ENCODE measurements around the gene EI24. TPM values are rescaled to one million over a fixed set of nuclear protein-coding genes. Genes with fewer than 3 reads are reported as not detected.

The EI24 gene
- polyA plus RNA-seq, 2 of the 4 experiments (the other 2 are of a cell fraction): 112 to 132 TPM

- Histone ChIP-seq H3K27ac (no peak overlapping the region), H3K4me1 (no peaks in the 10 kb centered on the region), H3K4me3 (no peak overlapping the region), H3K9me3 (no peaks in the 10 kb centered on the region; the same call in 2 of the 3 replicates), H3K4me2 (no peak overlapping the region)
- TF ChIP-seq FOSL2 (IDR thresholded peaks at IDR 0.05) (no peak), FOSL2 (CRISPR knock-in tag; IDR thresholded peaks at IDR 0.05) (no peak), PHF8 (IDR thresholded peaks at IDR 0.05; ENCODE audit: borderline replicate concordance, low read depth) (no peak), NFE2L2 (conservative IDR thresholded peaks at IDR 0.05; ENCODE audit: low read length) (no peak), HOXB5 (CRISPR knock-in tag; IDR thresholded peaks at IDR 0.05) (no peak), CEBPB (IDR thresholded peaks at IDR 0.05) (no peak), RAD21 (conservative IDR thresholded peaks at IDR 0.05 in 1 of 2, IDR thresholded peaks at IDR 0.05 in 1 of 2) (no peak), MYC (IDR thresholded peaks at IDR 0.05; ENCODE audit: borderline replicate concordance, low read length) (no peak), POLR2A (IDR thresholded peaks at IDR 0.05; ENCODE audit: low read length) (no peak), CHD2 (IDR thresholded peaks at IDR 0.05; ENCODE audit: low read length, partially characterized antibody) (no peak), RARB (CRISPR knock-in tag; IDR thresholded peaks at IDR 0.05) (no peak)
- TF ChIP-seq, protein P1, sequence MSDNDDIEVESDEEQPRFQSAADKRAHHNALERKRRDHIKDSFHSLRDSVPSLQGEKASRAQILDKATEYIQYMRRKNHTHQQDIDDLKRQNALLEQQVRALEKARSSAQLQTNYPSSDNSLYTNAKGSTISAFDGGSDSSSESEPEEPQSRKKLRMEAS (IDR thresholded peaks at IDR 0.05): no peak
- ATAC-seq (no peak), DNase-seq (ENCODE audit: low read depth in 1 of 2, low spot score in 1 of 2) (no peak), FAIRE-seq (no peak)
- WGBS (ENCODE audit: missing lambda C conversion rate): 30% methylated on average over 3 of the region's 3 CpGs
- CTCF ChIA-PET: no interaction called here
- POLR2A ChIA-PET: no interaction called here
Measured at GRCh38 chr11:125559888-125560287, 9.4 kb upstream of the EI24 start.

DNA sequence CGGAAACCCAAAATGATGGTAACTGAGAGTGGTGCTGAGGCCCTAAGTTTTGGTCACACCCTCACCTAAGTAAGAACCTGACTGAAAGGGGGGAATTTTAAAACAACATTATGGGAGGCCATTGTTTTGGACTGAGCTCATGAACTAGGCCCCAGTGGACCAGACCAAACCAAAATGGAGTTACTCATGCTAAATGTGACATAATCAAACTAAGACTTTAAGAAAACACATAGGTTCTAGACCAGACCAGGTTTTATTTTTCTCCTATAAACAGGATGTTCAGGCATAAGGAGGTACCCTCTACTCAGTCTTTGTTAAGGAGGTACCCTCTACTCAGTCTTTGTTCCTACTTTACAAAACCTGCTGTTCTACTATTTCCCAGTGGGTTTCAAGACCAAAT is 7.4 kb upstream of the EI24 start:
- Histone ChIP-seq H3K4me2 (no peak overlapping the region), H3K4me1 (no peaks in the 10 kb centered on the region), H3K9me3 (no peaks in the 10 kb centered on the region), H3K4me3 (no peak overlapping the region), H3K27ac (no peak overlapping the region)
- POLR2A ChIA-PET: no interaction called here
- WGBS (ENCODE audit: missing lambda C conversion rate): 86% methylated on average over 1 of the region's 1 CpG
- CTCF ChIA-PET: no interaction called here
- TF ChIP-seq NPAS2 (CRISPR knock-in tag; IDR thresholded peaks at IDR 0.05; ENCODE audit: borderline replicate concordance) (no peak), ZC3H11A (IDR thresholded peaks at IDR 0.05) (no peak), HOXA7 (CRISPR knock-in tag; IDR thresholded peaks at IDR 0.05) (no peak), BHLHE40 (IDR thresholded peaks at IDR 0.05; ENCODE audit: low read depth, low read length) (no peak), ESRRA (IDR thresholded peaks at IDR 0.05; ENCODE audit: borderline replicate concordance, low read length) (no peak), EHMT2 (IDR thresholded peaks at IDR 0.05; ENCODE audit: low read depth) (no peak), KDM1A (IDR thresholded peaks at IDR 0.05; ENCODE audit: low read depth) (no peak), CHD4 (IDR thresholded peaks at IDR 0.05; ENCODE audit: borderline replicate concordance) (no peak), KDM5A (IDR thresholded peaks at IDR 0.05) (no peak), CBX8 (IDR thresholded peaks at IDR 0.05) (no peak), PHF8 (IDR thresholded peaks at IDR 0.05; ENCODE audit: borderline replicate concordance, low read depth) (no peak), POLR2AphosphoS2 (conservative IDR thresholded peaks at IDR 0.05; ENCODE audit: low read length) (no peak), EP300 (IDR thresholded peaks at IDR 0.05) (no peak), CEBPB (IDR thresholded peaks at IDR 0.05) (no peak), EHF (CRISPR knock-in tag; IDR thresholded peaks at IDR 0.05) (no peak), ZFP36 (IDR thresholded peaks at IDR 0.05; ENCODE audit: borderline replicate concordance, partially characterized antibody) (no peak), BCL3 (IDR thresholded peaks at IDR 0.05) (no peak), TP53 (CRISPR knock-in tag; IDR thresholded peaks at IDR 0.05) (no peak), CBX2 (IDR thresholded peaks at IDR 0.05; ENCODE audit: borderline replicate concordance, low read depth) (no peak)
- TF ChIP-seq, protein P2, sequence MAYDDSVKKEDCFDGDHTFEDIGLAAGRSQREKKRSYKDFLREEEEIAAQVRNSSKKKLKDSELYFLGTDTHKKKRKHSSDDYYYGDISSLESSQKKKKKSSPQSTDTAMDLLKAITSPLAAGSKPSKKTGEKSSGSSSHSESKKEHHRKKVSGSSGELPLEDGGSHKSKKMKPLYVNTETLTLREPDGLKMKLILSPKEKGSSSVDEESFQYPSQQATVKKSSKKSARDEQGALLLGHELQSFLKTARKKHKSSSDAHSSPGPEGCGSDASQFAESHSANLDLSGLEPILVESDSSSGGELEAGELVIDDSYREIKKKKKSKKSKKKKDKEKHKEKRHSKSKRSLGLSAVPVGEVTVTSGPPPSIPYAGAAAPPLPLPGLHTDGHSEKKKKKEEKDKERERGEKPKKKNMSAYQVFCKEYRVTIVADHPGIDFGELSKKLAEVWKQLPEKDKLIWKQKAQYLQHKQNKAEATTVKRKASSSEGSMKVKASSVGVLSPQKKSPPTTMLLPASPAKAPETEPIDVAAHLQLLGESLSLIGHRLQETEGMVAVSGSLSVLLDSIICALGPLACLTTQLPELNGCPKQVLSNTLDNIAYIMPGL (CRISPR knock-in tag; IDR thresholded peaks at IDR 0.05; ENCODE audit: borderline replicate concordance): no peak
- FAIRE-seq (no peak), ATAC-seq (no peak), DNase-seq (ENCODE audit: low read depth in 1 of 2, low spot score in 1 of 2) (no peak)
